HG02938 (cell line): ENCODE measurements around the gene BAIAP2L1.

ENCODE experiments used
- ATAC-seq: cut with Tn5 transposase; IDR thresholded peaks from one replicate; pipeline ENCODE4 v1.9.1; 2021; ENCODE audit warnings: mild to moderate bottlenecking, moderate library complexity; ENCODE audit not compliant: unreplicated experiment

Gene BAIAP2L1

DNA sequence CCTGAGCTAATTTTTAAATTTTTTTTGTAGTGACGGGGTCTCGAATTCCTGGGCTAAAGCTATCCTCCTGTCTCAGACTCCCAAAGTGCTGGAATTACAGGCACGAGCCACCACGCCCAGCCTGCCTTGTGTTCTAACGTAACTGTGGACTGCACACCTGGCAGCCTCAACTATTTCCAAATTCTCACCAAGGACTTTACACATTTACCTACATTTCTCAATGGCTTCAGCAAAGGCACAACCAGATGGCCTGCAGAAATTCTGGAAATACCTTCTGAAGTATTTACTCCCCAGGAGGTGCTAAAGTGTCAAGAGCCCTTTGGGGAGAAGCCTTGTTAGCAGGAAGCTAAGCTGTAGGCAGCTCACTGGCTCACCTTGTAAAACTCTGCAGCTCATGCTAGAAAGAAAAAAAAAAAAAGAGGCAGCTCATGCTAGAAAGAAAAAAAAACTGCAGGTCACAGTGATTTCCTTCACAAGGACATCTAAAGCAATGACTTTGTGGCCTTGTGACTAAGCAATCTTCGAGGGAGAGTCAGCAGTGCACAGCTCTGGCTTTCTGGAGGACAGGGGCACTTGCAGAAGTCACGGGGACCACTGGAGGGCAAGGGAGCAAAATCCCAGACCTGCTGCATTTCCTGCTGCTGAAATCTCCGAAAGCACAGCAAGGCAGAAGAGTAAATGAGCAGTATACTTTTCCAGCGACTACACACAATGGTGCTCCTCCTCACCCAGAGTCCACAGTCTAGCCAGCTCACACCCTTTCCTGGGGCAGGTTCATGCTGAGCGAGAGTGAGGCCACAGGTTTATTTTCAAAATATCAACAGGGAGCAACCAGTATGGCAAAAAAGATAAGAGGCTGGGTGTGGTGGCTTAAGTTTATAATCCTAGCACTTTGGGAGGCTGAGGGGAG, 40.4 kb downstream of the BAIAP2L1 start:
- ATAC-seq = no peak

DNA sequence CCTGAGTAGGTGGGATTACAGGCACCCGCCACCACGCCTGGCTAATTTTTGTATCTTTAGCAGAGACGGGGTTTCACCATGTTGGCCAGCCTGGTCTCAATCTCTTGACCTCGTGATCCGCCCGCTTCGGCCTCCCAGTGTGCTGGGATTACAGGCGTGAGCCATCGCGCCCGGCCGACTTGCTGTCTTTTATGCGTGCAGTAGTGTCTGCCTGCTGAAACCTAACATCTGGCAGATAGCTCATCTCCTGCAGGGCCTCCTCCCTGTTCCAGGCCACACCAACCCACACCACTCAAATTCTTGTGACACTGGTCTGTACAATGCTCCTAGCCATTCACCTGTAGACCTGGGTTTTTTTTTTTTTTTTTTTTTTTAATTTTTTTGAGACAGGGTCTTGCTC, 41.5 kb downstream of the BAIAP2L1 start:
- ATAC-seq = no peak

DNA sequence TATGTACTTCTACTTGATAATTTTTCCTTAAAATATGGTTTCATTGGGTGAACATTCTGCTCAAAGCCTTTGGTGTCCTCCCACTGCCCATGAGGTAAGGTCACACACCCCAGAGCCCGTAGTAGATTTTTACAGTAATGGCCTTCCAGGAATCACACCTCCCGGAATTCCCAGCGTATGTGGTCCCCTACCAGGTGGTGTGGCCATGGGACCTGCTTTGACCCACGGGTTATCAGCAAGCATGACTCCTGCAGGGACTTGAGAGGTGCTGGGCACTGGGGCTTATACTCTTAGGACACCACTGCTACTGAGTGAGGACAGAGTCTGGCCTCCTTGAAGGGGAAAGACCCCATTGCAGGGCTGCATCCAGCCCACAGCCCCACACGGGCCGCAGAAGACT, 42.2 kb downstream of the BAIAP2L1 start:
- ATAC-seq = no peak

DNA sequence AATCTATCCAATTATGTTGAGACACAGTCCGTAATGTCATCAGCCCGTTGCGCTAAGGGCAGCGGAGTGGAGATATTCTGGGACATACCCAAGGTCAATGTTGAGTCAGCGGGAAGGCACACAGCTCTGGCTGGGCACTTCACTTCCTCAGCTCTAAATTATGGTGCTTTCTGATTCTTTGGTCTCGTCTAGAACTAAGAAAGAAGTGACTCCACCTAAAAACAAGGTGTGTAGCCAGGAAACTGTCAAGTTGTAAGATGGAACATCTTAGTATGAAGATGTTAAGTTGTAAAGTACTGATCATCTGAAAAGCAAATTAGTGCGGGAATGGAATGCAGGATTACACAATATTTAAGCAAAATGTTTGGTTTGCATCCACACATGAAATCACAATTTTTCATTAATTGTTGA, 43.1 kb downstream of the BAIAP2L1 start:
- ATAC-seq = no peak

DNA sequence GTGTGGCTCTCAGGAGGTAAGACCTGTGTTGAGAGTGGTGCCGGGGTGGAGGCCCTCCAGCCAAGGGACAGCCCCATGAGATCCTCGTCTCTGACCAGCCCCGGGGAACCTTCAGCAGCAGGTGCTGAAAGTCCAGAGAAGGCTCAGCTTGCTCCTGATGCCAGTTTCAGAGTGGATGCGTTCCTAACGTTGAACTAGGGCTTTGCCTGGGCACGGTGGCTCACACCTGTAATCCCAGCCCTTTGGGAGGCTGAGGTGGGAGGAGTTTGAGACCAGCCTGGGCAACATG, 45.7 kb downstream of the BAIAP2L1 start:
- ATAC-seq = no peak

DNA sequence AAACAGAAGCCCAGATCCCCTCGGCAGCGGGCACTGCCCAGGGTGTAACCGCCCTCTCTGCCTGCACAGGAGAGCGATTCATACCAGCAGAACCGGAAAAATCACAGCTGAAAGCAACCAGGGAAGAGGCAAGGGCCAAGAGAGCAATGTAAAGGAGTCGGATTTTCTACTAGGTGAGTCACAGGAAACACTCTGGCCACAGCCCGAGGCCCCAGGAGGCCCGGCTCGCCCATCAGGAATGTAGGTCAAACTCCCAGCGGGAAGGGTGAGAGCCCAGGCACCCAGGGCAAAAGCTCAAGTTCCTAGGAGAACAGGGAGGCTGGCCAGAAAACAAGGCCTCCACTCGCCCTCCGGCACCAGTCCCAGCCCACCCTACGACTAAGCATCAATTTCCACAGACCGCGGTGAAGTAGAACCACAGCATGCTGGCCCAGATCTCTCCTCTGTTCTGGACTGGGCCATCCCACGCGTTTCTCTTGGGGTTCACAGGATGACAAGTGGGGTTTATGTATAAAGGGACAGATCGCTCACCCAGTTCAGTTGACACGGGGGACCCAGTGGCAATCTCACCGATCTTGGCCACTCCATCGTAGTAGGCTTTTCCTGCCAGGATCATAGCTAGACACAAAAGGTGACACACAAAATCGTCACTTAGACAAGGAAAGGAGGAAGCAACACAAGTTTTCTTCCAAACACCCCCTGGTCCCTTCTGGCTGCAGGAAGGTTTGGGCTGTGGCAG, 46.2 kb downstream of the BAIAP2L1 start:
- ATAC-seq = no peak

DNA sequence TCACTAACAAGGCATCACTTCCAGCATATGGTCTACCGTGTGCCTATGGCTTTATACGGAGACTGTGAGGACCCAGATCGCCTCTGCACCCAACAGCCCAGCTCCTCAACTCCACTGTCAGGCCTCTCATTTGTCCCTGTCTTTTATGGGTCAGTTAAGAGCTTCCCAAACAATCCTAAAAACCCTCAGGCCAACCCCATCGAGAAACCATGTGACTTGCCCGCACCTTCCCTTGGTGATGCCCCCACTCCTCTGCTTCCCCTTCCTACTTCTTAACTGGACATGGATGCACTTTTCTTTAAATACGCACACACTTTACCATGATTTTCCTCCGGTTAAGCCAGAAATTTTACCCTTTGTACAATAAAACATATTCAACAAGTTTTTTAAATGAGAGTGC, 46.8 kb downstream of the BAIAP2L1 start:
- ATAC-seq = no peak

DNA sequence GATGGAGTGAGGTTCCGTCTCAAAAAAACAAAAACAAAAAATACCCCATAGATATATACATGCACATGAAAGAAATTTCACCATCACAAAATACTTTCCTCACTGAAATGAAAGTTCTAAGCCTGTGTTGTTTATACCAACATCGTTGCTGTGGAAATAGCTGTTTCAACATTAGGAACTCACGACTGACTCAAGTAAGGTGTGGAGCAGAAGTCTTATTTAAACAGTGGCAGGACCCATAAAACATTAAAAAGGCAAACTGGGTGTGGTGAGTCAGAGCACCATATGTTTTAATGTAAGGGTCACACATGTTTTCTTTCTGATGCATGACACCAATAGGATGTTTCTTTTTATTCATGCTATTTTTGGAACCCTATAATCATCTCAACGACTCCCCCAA, 48.3 kb downstream of the BAIAP2L1 start:
- no peak for ATAC-seq

DNA sequence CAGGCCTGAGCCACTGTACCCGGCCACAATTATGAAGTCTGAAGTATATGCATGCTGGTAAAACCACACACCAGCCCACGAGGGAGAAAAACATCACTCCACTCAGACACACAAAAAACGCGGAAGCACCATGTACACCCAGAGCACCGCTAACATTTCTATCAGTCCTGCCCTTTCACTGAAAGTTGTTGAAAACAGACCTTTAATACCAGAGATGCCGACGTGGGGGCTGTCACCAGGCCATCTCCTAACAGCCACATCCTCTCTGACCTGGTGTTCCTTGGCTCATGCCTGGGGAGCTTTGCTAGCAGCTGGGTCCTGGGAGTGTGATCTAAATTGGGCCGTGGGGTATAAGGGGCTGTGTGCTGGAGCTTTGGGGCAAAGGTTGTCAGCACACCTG, 49.8 kb downstream of the BAIAP2L1 start:
- ATAC-seq = no peak

DNA sequence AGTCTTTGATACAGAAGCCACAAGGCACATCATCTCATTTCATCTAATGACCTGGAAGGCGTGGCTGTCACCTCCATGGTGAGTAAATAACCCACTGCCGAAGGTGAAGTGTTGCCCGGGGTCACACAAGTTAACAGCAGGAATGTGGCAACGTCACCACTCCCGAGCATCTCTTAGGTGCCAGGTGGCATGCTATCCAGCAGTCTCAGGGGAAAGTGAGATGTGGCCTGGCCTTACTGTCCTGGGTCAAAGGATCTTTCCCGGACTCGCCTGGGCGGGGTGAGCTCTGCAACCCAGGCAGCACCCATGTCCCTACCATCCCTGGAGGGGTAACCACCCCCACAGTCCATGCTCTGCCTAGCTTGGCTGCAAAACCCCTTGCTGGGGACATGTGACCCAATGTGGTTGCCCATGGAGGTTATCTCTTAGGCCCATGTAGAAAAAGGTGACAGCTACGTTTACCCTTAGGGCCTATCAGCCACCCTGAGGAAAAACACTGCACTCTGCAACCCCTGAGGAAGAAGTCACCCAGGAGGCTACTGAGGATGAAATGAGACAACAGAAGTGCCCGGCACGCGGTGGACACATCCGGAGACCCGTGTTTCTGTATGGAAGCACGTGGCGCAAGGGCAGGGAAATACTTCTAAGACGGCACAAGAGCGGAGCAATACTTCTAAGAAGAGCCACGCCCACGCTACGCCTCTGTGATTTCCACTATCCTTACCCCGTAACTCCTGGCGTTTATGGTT, 52.0 kb downstream of the BAIAP2L1 start:
- ATAC-seq = no peak

DNA sequence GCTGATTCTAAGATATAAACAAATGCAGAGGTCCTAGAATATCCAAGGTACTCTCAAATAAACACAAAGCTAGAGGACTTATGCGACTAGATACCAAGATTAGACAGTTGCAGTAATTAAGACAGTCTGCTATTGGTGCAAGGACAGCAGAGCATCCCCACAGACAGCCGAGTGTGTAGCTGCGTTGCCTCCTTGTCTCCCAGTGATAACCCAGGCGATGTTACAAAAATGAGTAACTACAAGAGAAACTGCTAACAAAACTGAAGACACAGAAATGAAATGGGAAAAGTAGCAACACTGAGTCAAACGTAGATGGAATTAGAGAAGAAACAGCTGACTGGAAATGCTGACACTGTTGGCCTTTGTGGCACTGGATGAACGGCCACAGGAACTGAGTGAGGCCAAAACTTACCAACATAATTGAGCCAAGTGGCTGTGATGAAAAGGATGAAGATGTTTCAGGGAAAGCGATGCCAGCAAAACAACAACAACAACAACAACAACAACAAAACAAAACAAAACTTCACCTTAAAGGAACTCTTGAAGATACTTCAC, 54.3 kb downstream of the BAIAP2L1 start:
- ATAC-seq = no peak

DNA sequence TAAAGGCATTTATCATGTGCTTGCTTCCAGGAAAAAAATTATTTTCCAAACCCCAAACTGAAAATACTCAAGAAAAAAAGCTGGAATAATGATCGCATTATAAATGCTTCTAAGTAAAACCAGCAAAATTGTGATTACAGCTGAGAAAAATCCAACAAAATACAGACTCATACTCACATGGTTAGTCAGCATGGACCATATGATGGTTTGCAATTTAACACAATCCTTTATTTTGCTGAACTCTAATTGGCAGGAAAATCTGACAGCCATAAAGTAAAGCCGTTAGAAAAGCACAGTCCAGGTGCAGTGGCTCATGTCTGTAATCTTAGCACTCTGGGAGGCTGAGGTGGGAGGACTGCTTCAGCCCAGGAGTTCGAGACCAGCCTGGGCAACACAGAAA, 59.8 kb downstream of the BAIAP2L1 start:
- no peak for ATAC-seq

DNA sequence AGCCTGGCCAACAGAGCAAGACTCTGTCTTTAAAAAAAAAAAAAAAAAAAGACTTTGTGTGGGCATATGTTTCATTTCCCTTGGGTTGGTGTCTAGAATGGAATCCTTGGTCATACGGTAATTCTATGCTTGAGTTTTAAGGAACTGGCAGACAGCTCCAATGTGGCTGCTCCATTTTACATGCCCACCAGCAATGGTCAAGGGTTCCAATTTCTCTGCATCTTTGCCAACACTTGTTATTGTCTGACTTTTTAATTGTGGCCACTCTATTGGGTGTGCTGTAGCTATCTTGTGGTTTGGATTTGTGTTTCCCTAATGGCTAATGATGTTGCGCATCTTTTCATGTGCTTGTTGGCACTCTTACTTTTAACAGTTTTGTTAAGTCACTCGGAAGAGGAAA, 61.8 kb downstream of the BAIAP2L1 start:
- ATAC-seq = no peak

DNA sequence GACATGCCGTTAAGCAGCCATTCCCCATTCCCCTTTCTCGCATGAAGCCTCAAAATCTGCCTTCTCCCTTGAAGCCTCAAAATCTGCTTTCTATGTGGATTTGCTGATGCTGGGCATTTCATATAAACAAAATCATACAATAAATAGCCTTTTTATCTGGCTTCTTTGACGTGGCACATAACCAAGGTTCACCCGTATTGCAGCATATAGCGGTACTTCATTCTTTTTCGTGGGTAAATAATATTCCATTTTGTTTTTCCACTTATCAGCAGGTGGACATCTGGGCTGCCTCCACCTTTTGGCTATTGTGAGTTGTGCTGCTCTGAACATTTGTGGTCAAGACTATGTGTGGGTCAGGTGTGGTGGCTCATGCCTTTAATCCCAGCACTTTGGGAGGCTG, 62.4 kb downstream of the BAIAP2L1 start:
- no peak for ATAC-seq

DNA sequence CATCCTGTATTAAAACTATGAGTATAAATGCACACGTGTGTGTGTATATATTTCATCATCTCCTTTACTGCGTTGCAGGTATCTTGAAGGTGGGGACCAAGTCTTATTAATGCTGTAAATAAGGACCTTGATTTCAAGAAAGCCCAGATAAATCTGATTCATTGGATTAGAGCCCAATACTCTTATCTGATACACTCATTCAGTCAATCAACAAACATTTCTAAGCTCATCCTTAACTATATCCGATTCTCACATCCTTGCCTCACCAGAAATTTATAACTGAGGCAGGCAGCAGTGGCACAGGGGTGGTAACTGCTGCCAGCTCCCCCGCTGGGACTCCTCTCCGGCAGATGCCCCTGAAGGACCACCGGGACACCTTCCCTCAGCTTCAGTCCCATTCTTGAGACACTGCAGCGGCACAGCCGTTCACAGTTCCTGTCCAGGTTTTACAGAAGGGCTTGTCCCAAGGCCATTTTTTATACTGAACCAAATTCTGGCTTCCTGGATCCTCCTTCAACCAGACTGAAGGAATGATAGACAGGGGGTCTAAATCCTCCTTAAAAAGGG, 65.4 kb downstream of the BAIAP2L1 start:
- no peak for ATAC-seq

DNA sequence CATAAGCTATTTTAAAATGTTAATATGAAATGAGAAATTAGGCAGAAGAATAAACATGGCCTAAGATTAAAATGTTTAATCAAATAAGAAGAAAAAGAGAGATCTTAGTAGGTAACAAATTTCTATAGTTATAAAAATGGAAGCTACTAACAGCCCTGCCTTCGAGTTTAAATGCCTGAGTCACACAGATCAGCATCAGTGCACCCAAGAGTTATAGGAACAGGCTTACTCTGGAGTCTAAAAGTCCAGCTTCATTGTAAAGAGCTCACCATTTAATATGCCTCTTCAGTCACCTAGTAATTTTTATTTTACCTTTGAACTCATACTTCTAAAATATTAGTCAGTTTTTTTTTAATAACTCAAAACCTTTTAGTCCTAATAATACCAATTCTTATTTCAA, 66.8 kb downstream of the BAIAP2L1 start:
- ATAC-seq = no peak

DNA sequence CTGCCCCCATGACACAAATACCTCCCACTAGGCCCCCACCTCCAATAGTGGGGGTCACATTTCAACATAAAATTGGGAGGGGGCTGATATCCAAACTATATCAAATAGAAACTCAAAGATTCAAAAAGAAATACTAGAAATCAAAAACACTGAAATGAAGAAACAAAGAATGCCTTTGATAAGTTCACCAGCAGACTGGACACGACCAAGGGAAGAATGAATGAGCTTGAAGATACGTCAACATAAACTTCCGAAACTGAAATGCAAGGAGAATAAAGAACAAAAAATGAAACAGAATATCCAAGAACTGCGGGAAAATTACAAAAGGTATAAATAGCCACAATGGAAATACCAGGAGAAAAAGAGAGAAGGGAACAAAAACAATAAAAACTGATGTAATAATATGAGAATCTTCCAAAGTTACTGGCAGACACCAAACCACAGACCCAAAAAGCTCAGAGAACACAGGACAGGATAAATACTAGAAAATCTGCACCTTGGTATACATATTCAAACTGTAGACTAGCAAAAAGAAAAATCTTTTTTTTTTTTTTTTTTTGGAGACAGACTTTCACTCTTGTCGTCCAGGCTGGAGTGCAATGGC, 69.9 kb downstream of the BAIAP2L1 start:
- ATAC-seq = no peak

DNA sequence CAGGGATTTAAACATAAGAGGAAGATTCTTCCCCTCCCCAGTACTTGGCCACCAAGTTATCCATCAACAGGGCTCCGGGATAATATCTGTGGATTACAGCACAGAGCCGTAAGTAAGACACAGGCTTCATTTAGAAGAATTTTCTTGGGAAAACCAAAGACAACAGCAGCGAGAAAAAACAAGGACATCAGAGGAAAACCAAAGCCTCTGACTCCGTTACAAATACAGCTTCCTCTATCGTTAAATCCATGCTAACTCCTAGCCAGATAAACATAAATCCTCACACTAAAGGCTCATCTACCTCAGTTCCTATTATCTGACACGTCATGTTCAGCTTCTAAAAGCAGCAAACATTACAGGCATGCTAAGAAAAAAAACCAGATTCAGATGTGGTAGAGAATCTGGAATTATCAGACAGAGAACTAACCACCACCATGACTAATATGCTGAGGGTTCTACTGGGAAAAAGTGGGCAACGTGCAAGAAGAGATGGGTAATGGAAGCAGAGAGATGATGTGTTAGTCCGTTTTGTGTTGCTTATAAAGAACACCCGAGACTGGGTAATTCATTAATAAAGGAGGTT, 71.0 kb downstream of the BAIAP2L1 start:
- no peak for ATAC-seq

DNA sequence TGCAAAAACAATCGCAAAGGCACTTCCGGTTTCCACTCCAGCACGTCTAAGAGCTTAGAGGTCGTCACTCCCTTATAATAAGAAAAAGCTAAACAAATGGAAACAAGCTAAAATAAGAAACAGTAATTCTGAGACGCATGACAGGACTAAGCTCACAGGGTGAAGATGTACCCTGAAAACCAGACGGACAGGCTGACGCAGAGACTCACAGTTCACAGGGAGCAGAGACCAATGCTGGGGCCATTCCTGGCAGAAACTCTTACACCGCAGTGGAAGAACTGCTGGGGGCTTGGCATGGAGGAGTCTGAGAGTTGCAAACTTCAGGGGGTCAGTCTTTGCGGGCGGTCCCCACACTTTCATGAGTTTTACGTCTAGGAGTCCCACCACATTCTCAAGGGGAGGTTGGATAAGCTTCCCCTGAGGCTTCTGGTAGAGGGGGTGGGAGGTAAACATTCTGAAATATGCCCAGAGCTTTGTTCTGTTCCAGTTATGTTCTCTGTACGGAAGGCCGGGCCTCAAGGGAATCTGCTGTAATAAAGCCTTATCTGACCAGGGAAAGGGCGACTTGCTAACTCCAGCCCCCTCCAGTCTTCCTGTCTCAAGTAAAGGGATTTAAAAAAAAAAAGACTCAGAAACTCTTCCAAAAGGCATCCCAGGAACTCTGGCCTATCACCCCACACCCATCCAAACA, 71.6 kb downstream of the BAIAP2L1 start:
- no peak for ATAC-seq

DNA sequence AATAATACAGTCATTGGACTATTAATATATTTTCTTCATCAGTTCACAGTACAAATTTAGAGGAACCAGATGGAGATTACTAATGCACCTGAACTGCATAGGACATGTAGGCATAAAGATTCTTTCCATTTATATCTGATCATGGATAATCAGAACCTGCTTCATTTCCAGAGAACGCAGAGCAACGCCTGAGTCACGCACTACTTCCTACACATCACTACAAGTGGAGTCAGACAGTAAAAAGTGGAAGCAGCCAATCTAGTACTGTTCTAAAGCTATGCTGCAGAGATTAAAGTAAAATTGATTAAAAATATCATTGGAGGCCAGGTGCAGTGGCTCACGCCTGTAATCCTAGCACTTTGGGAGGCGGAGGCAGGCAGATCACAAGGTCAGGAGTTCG, 76.1 kb downstream of the BAIAP2L1 start:
- no peak for ATAC-seq
